Fibroblast of lung (primary cell): ENCODE results near the gene MGST2. TPM values are rescaled to one million over a fixed set of nuclear protein-coding genes. Genes with fewer than 3 reads are reported as not detected.

Source experiments
- DNase-seq, 2 donors: peaks; one replicate each; pipeline versions ENCODE4 v3.0.0 to v3.0.0-alpha.2; 2010; ENCODE audit warnings: low read depth in 2 of 2
- H2AFZ ChIP-seq: 2 replicates; pipeline ENCODE4 v1.5.1; 2012; ENCODE audit warnings: low read length, control low read depth, inconsistent platforms
- H3K27ac ChIP-seq: 2 replicates; pipeline ENCODE4 v1.5.1; 2011; ENCODE audit warnings: low read length, control low read depth; ENCODE audit not compliant: insufficient read depth
- H3K27me3 ChIP-seq: 2 replicates; pipeline ENCODE4 v1.5.1; 2011; ENCODE audit warnings: mild to moderate bottlenecking, low read length; ENCODE audit not compliant: control insufficient read depth, insufficient read depth
- H3K36me3 ChIP-seq: 2 replicates; pipeline ENCODE4 v1.5.1; 2011; ENCODE audit warnings: low read length; ENCODE audit not compliant: control insufficient read depth, insufficient read depth
- H3K4me1 ChIP-seq: 2 replicates; pipeline ENCODE4 v1.5.1; 2011; ENCODE audit warnings: low read length; ENCODE audit not compliant: control insufficient read depth, insufficient read depth; ENCODE audit errors: extremely low read depth
- H3K4me2 ChIP-seq: 2 replicates; pipeline ENCODE4 v1.5.1; 2011; ENCODE audit warnings: low read length, control low read depth; ENCODE audit not compliant: insufficient read depth; ENCODE audit errors: extremely low read depth
- H3K4me3 ChIP-seq, 4 experiments: fragments of 200-600 bp in 1 of 4; sonication (generic) in 1 of 4; replicated peaks in 1 of 4; 2 replicates each; pipeline ENCODE4 v1.5.1; 2011 to 2016; ENCODE audit warnings: low read length in 4 of 4, low read depth in 3 of 4, mild to moderate bottlenecking in 3 of 4, control low read depth in 2 of 4, inconsistent platforms in 1 of 4, mixed read lengths in 1 of 4; ENCODE audit not compliant: insufficient read depth in 1 of 4; ENCODE audit errors: control extremely low read depth in 1 of 4
- H3K79me2 ChIP-seq: 2 replicates; pipeline ENCODE4 v1.5.1; 2012; ENCODE audit warnings: mild to moderate bottlenecking, low read length, inconsistent platforms; ENCODE audit not compliant: control insufficient read depth, insufficient read depth
- H3K9ac ChIP-seq: 2 replicates; pipeline ENCODE4 v1.5.1; 2011; ENCODE audit warnings: mild to moderate bottlenecking, low read length, control low read depth; ENCODE audit not compliant: insufficient read depth
- H3K9me3 ChIP-seq: 2 replicates; pipeline ENCODE4 v1.5.1; 2012; ENCODE audit warnings: low read depth, low read length; ENCODE audit not compliant: control insufficient read depth, insufficient read depth
- H4K20me1 ChIP-seq: 2 replicates; pipeline ENCODE4 v1.5.1; 2011; ENCODE audit warnings: low read length; ENCODE audit not compliant: control insufficient read depth, insufficient read depth; ENCODE audit errors: extremely low read depth
- EZH2 ChIP-seq: IDR thresholded peaks from 2 replicates; pipeline ENCODE4 v1.5.1; 2012; ENCODE audit warnings: low read length, control low read depth, mild to moderate bottlenecking; ENCODE audit errors: missing control alignments
- polyA plus RNA-seq, 2 donors: library from polyadenylated mRNA; depleted of rRNA in 1 of 2; stranded (reverse) in 1 of 2; unstranded in 1 of 2; fragments of >200 nt; gene quantifications; 2 replicates each; pipeline ENCODE4 v1.2.1, GENCODE V29; 2011 to 2012; ENCODE audit warnings: missing spikeins in 1 of 2
- total RNA-seq: library from RNA; depleted of rRNA; stranded (reverse); fragments of >200 nt; gene quantifications from 2 replicates; pipeline ENCODE4 v1.2.1, GENCODE V29; 2014
- TF ChIP-seq, protein P1 (sequence below), 2 donors: IDR thresholded peaks in 1 of 2; conservative IDR thresholded peaks in 1 of 2; 1 replicate in 1 of 2; 2 replicates in 1 of 2; pipeline ENCODE4 v1.5.1; 2011 to 2012; ENCODE audit warnings: low read length in 2 of 2, control low read depth in 1 of 2, inconsistent platforms in 1 of 2, low read depth in 1 of 2, mild to moderate bottlenecking in 1 of 2

The MGST2 gene
- total and polyA plus RNA-seq, 2 donors (not counting 1 experiment from before 2014, with no cell fraction given), result 5.3 to 20.1 TPM

DNA sequence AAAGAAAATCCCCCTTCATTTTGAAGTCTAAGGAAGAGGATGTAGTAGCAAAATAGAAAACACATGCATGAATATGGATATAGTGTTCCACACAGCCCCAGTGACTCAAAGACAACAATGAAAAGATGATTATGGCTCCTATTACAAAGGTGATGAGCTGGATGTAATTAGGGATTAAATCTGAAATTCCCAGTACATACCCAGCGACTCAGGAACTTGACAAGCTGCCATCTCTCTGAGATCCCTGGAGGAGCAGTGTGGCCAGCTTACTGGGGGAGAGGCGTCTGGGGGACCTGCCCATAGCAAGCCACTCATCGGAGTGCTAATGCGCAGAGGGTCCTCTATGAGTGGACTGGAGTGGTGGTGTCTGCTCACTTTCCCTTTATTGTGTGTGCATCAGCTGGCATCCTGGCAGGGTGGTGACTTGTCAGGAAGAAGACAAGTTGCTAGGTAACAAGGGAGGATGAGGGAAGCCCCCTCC, 42.7 kb upstream of the MGST2 start:
- no peaks in the 10 kb centered on the region for H3K9me3 ChIP-seq
- no peak overlapping the region for H3K4me2 ChIP-seq
- no peaks in the 10 kb centered on the region for H4K20me1 ChIP-seq
- H3K79me2 ChIP-seq, result no peaks in the 10 kb centered on the region
- H3K27ac ChIP-seq, result no peak overlapping the region
- no peak overlapping the region for H3K9ac ChIP-seq
- TF ChIP-seq, protein P1, sequence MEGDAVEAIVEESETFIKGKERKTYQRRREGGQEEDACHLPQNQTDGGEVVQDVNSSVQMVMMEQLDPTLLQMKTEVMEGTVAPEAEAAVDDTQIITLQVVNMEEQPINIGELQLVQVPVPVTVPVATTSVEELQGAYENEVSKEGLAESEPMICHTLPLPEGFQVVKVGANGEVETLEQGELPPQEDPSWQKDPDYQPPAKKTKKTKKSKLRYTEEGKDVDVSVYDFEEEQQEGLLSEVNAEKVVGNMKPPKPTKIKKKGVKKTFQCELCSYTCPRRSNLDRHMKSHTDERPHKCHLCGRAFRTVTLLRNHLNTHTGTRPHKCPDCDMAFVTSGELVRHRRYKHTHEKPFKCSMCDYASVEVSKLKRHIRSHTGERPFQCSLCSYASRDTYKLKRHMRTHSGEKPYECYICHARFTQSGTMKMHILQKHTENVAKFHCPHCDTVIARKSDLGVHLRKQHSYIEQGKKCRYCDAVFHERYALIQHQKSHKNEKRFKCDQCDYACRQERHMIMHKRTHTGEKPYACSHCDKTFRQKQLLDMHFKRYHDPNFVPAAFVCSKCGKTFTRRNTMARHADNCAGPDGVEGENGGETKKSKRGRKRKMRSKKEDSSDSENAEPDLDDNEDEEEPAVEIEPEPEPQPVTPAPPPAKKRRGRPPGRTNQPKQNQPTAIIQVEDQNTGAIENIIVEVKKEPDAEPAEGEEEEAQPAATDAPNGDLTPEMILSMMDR (conservative IDR thresholded peaks at IDR 0.05 in 1 of 2, IDR thresholded peaks at IDR 0.05 in 1 of 2; ENCODE audit: low read depth in 1 of 2, low read length in 2 of 2), result no peak
- no peak for TF ChIP-seq EZH2
- no peak for DNase-seq
- no peaks in the 10 kb centered on the region for H3K4me1 ChIP-seq
- no peaks in the 10 kb centered on the region for H3K27me3 ChIP-seq
- no peak overlapping the region for H2AFZ ChIP-seq
- no peaks in the 10 kb centered on the region for H3K36me3 ChIP-seq
- no peak overlapping the region for H3K4me3 ChIP-seq

DNA sequence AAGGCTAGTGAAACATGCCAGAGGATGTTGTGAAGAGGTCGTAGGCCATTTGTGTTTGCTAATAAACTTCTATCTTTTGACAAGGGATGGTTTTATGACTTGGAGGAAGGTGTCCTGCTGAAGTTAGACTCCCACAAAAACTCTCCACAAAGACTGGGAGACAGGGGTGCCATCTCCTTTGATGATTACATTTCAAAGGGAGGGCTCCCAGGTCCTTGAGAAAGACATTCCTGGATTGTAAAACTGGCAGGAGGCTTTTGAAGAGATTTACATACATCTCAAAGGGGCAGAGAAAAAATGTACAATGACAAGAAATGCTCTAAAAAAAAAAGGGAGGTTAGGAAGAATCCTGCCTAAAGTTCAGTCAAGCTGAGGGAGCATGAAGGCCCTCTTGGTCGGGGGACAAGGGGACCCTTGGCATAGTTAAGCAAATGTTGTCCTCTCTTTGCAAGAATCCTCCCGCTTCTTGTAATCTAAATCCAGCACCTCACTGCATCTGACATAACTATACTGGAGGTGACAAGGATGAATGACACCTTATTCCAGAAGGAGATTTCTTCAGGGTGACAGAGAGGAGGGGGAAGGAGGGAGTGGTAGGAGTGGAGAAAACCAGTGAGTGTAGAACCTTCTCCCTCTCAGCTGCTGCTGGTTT, 41.1 kb upstream of the MGST2 start:
- no peaks in the 10 kb centered on the region for H3K9me3 ChIP-seq
- H3K9ac ChIP-seq, result no peak overlapping the region
- no peak overlapping the region for H3K4me3 ChIP-seq
- H4K20me1 ChIP-seq, result no peaks in the 10 kb centered on the region
- H3K4me1 ChIP-seq, result no peaks in the 10 kb centered on the region
- no peak overlapping the region for H2AFZ ChIP-seq
- H3K27me3 ChIP-seq, result no peaks in the 10 kb centered on the region
- no peak overlapping the region for H3K27ac ChIP-seq
- H3K79me2 ChIP-seq, result no peaks in the 10 kb centered on the region
- no peak for TF ChIP-seq EZH2
- TF ChIP-seq, protein P1 (conservative IDR thresholded peaks at IDR 0.05 in 1 of 2, IDR thresholded peaks at IDR 0.05 in 1 of 2; ENCODE audit: low read depth in 1 of 2, low read length in 2 of 2), result no peak
- H3K4me2 ChIP-seq, result no peak overlapping the region
- no peak for DNase-seq
- no peaks in the 10 kb centered on the region for H3K36me3 ChIP-seq

DNA sequence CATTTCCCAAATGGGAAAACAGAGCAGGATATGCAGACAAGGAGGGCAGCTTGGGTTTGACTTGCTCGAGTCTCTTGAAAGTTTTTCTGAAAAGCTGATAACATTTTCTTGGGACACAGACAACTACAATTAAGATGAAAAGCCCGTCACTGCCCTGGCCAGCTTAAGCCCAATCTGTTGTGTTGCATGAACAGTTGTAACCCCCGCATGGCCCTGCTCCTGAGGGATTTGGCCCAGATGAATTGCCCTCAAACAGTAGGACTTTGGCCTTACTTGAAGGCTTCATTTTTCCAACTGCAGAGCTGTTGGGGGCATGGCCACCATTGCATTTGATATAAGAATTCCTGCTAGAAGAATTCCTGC, 40.5 kb upstream of the MGST2 start:
- H3K4me1 ChIP-seq, result no peaks in the 10 kb centered on the region
- no peak overlapping the region for H3K4me2 ChIP-seq
- H3K79me2 ChIP-seq, result no peaks in the 10 kb centered on the region
- H2AFZ ChIP-seq, result no peak overlapping the region
- no peak overlapping the region for H3K27ac ChIP-seq
- DNase-seq, result no peak
- H4K20me1 ChIP-seq, result no peaks in the 10 kb centered on the region
- no peaks in the 10 kb centered on the region for H3K9me3 ChIP-seq
- no peak overlapping the region for H3K9ac ChIP-seq
- TF ChIP-seq, protein P1 (conservative IDR thresholded peaks at IDR 0.05 in 1 of 2, IDR thresholded peaks at IDR 0.05 in 1 of 2; ENCODE audit: low read depth in 1 of 2, low read length in 2 of 2), result no peak
- no peak for TF ChIP-seq EZH2
- no peaks in the 10 kb centered on the region for H3K27me3 ChIP-seq
- no peaks in the 10 kb centered on the region for H3K36me3 ChIP-seq
- H3K4me3 ChIP-seq, result no peak overlapping the region
